Midbrain (tissue), 1 donor: ENCODE results near the gene SLC25A26.
"Not testable (repeated sequence)": the region's sequence is repeated elsewhere in the genome, so short reads cannot be mapped to it uniquely, and the experiment has no call there.

ENCODE experiments used
- DNase-seq: peaks from one replicate; lab custom pipeline; 2025; lab: John Stamatoyannopoulos, UW

Gene SLC25A26, protein sequence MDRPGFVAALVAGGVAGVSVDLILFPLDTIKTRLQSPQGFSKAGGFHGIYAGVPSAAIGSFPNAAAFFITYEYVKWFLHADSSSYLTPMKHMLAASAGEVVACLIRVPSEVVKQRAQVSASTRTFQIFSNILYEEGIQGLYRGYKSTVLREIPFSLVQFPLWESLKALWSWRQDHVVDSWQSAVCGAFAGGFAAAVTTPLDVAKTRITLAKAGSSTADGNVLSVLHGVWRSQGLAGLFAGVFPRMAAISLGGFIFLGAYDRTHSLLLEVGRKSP

GRCh38 chr3:66220602-66221377 is at the start of gene SLC25A26:
Gene SLC25A26 (plus strand): TSS chr3:66221001. CDS start chr3:66221095, 94 bp downstream.
- DNase-seq = peak; percentile 90

DNA sequence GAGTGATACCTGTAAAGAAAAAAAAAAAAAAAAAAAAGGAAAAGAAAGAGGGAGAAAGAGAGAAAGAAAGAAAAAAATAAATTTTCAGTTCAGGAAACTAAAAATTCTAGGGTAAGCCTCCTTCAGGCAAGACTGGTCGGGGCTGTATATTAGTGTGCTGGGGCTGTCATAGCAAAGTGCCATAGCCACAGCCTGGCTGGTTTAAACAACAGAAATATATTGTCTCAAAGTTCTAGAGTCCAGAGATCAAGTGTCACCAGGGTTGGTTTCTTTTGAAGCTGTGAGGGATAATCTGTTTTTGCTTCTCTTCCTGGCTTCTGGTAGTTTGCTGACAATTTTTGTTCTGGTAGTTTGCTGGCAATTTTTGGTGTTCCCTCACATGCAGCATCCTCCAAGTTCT is 48.4 kb upstream of the SLC25A26 start:
- DNase-seq = no peak

GRCh38 chr3:66177026-66177425 is 43.8 kb upstream of the SLC25A26 start:
- DNase-seq = peak; percentile 42

GRCh38 chr3:66178206-66178605 is 42.6 kb upstream of the SLC25A26 start:
- no peak for DNase-seq

DNA sequence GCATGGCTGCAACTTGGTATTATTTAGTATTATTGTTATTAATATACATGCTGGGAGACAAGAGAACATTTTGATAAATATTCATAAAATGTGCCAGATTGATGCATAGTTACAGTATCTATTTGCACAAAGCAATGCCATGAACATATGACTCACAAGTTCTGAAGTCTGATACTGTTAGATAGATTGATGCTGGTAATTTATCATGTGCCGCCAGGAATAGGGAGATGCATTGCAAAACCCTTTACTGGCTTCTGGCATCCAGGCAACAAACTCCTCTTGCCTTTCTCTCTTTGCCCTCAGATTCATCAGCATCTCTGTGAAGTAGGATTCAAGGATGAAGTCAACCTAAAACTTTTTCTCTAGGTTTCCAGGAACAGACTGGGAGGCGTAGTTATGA is 41.0 kb upstream of the SLC25A26 start:
- no peak for DNase-seq

DNA sequence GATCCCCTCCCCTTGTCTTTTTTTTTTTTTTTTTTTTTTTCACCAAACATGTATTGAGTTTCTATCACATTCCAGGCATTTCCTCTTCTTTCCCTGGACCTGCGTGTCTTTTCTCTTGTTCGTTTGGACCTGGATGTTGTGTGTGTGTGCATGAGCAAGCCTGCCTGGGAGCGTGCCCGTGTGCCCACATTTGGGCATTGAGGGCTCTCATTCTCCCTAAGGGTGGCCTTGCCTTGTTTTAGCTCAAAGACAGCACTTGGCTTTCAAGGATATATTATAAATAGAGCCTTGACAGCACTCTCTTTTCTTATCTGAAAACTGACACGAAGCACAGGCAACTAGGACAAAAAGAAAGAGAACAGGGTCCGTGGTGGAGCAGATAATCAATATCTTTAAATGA is 39.0 kb upstream of the SLC25A26 start:
- DNase-seq = no peak

DNA sequence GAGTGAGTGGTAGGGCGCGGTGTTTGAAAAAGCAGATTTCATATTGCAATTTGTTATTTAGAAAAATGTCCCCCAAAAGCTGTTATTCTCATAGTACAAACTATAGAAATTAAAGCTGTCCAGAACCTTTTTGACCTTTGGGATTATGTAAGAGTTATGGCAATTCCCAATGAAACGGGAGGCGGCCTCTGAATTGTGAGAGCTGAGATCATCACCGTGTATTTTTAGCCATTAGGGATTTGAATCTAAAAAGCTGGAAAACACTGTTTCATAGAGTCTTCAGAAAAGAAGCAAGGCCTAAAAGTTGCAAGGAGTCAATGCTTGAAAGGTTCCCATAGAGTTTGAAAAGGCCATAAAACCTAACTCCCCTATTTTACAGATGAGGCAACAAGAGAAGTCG is 38.6 kb upstream of the SLC25A26 start:
- no peak for DNase-seq

GRCh38 chr3:66186545-66186944 is 34.3 kb upstream of the SLC25A26 start:
- DNase-seq = no peak

GRCh38 chr3:66195347-66195783 is 25.4 kb upstream of the SLC25A26 start:
- DNase-seq = peak; percentile 63

GRCh38 chr3:66196633-66197032 is 24.2 kb upstream of the SLC25A26 start:
- peak; percentile 15 for DNase-seq

- DNase-seq = no peak
Observed at GRCh38 chr3:66198437-66199088, 22.2 kb upstream of the SLC25A26 start.

DNA sequence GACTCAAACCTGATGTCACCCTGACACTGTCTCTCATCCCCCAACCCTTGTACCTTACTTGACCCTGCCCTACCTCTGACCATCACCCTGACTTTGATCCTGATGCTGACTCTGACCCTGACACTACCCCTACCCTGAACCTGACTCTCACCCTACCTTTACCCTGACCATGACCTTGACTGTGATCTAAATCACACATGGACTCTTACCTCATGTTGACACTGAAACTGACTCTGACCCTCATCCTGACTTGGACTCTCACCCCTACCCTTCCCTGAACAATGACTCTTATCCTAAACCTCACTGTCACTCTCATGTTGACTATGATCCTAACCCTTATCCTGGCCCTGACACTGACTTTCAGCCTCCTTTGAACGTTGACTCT is 21.7 kb upstream of the SLC25A26 start:
- no peak for DNase-seq

DNA sequence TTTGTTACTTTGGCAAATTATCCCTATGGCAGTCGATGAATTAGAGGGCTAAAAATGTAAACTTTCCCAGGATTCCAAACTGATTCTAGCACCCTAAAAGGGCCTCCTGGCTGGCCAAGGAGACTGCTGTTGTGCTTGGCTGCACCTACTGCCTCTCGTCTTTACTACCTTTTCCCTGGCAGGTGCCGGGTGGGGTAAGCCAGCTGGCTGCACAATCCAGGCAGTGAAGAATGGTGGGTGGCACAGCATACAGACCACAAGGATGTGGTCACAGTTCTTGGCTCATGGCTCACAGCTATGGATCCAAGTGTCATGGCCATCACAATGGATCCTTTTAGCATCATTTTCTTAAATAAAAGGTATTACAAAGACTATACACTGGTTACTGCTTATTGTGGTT is 20.7 kb upstream of the SLC25A26 start:
- DNase-seq = no peak

GRCh38 chr3:66200786-66201185 is 20.0 kb upstream of the SLC25A26 start:
- no peak for DNase-seq

DNA sequence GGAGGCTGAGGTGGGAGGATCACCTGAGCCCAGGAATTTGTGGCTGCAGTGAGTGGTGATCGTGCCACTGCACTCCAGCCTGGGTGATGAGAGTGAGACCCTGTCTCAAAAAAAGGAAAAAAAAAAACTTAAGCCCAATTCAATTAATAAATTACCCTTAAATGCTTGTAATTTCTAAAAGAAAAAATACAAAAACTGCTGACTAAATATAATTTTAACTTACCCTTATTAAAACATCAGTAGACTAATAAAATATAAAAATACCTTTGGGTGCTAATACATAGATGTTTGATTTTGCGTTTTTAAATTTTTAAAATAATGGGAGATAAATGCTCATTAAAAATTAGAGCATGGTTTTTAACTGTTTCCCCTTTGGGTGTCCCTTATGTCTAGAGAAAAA is 17.5 kb upstream of the SLC25A26 start:
- DNase-seq = no peak

GRCh38 chr3:66206806-66207205 is 14.0 kb upstream of the SLC25A26 start:
- no peak for DNase-seq

GRCh38 chr3:66208189-66208588 is 12.6 kb upstream of the SLC25A26 start:
- no peak for DNase-seq

- no peak for DNase-seq
Observed at GRCh38 chr3:66210687-66211295, 10.0 kb upstream of the SLC25A26 start.

DNA sequence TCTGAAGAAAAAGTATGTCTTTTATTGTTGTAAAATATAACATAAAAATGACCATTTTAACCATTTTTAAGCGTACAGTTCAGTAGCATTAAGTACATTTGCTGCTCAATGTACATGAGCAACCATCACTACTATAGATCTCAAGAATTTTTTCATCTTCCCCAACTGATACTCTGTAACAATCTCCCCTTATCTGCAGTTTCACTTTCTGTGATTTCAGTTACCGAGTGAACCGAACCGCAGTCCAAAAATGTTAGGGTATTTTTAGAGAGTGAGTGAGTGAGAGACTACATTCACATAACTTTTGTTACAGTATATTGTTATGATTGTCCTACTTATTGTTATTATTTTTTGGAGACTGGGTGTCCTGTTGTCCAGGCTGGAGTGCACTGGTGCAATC is 9.0 kb upstream of the SLC25A26 start:
- DNase-seq = no peak

- no peak for DNase-seq
Observed at GRCh38 chr3:66215106-66215505, 5.7 kb upstream of the SLC25A26 start.

DNA sequence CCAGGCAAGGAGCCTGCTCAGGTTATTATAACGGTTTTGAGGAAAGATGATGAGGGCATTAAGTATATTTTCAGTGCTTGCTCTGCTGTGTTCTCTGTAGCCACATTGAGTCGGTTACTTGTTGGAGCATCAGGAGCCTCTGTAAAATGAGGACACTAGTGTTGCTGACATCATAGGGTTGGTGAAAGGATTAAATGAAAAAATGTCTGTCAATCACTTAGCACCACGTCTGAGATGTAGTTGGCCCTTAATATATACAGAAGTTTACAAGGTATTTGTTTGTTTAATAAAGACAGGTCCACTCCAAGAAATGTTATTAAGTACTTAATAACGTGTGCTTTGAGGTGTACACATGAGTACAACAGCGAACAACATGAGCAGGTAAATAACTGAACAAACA is 735 bp upstream of the SLC25A26 start:
- no peak for DNase-seq

DNA sequence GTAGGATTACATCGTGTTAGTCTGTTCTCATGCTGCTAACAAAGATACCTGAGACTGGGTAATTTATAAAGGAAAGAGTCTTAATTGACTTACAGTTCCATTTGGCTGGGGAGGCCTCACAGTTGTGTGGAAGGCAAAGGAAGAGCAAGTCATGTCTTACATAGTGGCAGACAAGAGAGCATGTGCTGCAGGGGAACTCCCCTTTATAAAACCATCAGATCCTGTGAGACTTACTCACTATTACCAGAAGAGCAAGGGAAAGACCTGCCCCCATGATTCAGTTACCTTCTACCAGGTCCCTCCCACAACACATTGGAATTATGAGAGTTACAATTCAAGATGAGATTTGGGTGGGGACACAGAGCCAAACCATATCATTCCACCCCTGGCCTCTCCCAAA is 3.4 kb downstream of the SLC25A26 start:
- DNase-seq = no peak

DNA sequence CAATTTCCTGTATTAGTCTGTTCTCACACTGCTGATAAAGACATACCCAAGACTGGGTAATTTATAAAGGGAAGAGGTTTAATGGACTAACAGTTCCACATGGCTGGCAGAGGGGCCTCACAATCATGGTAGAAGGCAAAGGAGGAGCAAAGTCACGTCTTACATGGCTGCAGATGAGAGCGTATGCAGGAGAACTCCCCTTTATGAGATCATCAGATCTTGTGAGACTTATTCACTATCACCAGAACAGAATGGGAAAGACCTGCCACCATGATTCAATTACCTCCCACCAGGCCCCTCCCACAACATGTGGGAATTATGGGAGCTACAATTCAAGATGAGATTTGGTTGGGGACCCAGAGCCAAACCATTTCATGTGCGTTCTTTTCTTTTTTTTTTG is 5.3 kb downstream of the SLC25A26 start:
- not testable (repeated sequence) for DNase-seq
